Stimulated activated naive CD8-positive, alpha-beta T cell treated with anti-CD3 and anti-CD28 coated beads, Interleukin-15, Interleukin-2, amounts not matched to agents 100 U/mL and 50 U/mL, for 24 hours (primary cell): ENCODE data around the gene TMEM229B.

Experiments
- ATAC-seq: fragments of 150-1000 bp; cut with Tn5 transposase; one replicate; pipeline ENCODE4 v1.10.0; 2021
- DNase-seq: peaks from one replicate; pipeline ENCODE4 v3.0.0; 2021

The TMEM229B gene

GRCh38 chr14:67487937-67488893, at the start of gene TMEM229B:
Gene TMEM229B (minus strand): TSS chr14:67488721. CDS start chr14:67473923, 14,798 bp downstream.
- peak; percentile 78 for DNase-seq
- ATAC-seq: peak; percentile 96

DNA sequence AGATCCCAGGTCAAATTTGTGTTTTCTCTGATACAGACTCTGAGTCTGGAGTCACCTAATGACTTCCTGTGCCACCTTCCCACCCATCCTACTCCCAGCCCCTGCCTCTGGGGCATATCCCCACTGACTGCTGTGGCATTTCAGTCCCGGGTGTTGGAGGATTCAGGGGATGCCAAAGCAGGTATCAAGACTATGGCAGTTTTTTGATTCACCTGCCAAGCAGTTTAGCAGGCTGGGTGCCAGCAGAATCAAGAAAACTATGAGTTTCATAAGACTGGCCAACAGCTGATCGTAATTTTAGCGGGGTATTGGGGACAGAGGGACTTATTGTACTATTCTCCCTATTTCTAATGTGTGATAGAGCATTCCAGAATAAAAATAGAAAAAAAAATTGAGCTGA, 49.2 kb upstream of the TMEM229B start:
- DNase-seq: no peak
- no peak for ATAC-seq

DNA sequence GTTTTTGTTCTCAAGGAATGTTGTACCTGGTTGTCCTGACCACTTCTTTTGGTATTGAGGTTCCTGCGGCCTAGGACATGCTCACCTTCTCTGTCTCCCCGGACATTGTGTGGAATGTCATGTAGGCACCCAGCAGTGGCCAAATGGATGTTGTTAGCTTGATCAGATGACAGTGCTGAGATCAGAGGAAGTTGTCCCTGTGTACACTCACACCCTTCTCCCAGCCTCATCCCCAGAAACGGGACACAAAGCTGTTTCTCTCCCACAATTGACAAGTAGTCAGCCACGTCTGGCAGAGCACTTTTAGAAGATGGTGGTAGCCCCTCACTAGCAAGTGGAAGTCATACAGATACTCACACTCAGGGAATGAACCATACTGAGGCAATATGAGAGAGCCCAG, 47.6 kb upstream of the TMEM229B start:
- DNase-seq (no peak), ATAC-seq (no peak)

GRCh38 chr14:67533754-67534085, 45.2 kb upstream of the TMEM229B start:
- no peak for ATAC-seq
- no peak for DNase-seq

GRCh38 chr14:67532998-67533753, 44.7 kb upstream of the TMEM229B start, which contains the start of gene PLEKHH1:
Gene PLEKHH1 (plus strand): TSS chr14:67533290. CDS start chr14:67541868, 8,578 bp downstream.
- ATAC-seq (peak; percentile 96), DNase-seq (peak; percentile 71)

DNA sequence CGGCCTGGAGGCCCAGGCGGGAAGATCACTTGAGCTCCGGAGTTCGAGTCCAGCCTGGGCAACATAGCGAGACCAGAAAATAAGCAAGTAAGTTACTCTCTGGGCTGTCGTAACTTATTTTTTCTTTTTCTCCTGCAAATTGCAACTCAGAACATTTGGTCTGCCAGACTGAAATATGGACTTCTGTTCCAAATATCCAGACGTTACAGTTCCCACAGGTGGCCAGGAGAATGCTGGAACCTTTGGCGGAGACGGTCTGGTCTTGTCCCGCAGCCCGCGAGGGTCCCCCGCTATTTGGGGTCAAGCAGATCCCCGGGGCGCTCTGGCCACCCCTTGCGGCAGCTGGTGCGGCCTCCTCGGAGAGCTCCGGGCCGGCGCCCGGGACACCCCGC, 44.1 kb upstream of the TMEM229B start:
- no peak for DNase-seq
- no peak for ATAC-seq

DNA sequence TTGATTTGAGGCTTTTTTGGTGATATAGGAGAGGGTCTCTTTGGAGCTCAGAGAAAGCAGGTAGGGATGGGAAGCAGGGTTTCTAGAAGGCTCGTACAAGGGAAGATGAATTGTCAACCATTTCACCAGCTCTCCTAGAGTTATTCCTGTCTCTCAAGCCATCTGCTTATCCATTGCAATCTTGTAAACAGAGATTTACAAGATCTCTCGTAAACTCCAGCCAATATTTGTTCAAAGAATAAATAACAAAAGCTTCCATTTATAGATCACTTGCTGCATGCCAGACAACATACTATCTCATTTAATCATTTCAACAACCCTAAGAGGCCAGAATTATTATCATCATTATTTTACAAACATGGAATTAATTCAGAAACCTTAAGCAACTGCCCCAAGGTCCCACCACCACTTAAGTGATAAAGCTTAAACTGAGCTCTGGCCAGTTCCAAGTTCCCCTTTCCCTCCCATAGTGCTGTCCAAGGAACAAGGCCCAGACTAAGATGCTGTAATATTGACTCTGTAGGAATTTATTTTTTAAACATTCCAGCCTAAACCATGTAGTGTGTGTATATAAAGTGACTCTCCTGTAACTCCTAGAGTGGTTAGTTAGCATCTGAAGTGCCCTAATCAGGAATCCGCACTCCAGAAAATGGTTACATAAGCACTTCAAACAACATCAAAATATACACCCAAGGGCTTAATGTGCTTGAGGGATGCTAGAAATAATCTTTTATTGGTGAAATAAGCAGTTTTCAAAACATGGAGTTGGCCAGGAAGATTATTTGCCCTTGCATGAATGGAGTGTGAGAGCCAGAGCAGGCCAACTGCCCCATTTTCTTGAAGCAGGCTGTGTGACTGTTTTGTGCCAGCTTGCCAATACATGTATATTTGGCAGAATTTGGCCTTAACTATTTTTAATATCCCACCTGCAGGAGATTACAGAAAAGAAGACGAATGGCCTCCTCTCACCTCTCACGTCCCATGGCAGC, 41.7 kb upstream of the TMEM229B start:
- ATAC-seq (no peak), DNase-seq (no peak)

- no peak for DNase-seq
- no peak for ATAC-seq
Measured at GRCh38 chr14:67528276-67528675, 39.8 kb upstream of the TMEM229B start.

GRCh38 chr14:67527756-67528155, 39.2 kb upstream of the TMEM229B start:
- no peak for DNase-seq
- ATAC-seq: no peak

- ATAC-seq: peak; percentile 75
- DNase-seq: peak; percentile 36
Measured at GRCh38 chr14:67526676-67527459, 38.3 kb upstream of the TMEM229B start.

GRCh38 chr14:67526181-67526580, 37.7 kb upstream of the TMEM229B start:
- no peak for ATAC-seq
- DNase-seq: no peak

DNA sequence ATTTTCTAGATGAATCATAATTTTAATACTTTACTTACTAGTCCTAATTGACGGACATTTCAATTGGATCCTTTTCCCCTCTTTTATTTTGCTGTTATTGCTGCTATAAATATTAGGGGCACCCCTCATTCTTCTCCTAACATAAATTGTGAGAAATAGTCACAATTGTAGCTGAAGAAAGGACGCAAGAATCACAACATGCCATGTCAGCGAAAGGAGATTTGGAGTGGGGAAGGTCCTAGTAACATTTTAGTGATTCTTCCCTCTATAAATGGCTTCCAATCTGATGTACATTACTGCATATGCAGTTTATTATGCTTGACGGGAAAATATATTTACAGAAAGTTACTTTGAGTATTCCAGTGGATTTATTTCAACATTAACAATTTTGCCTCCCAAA, 36.9 kb upstream of the TMEM229B start:
- DNase-seq: no peak
- ATAC-seq: no peak

GRCh38 chr14:67524634-67524963, 36.1 kb upstream of the TMEM229B start:
- ATAC-seq (no peak), DNase-seq (no peak)

- DNase-seq (no peak), ATAC-seq (no peak)
Measured at GRCh38 chr14:67523764-67524633, 35.5 kb upstream of the TMEM229B start.

DNA sequence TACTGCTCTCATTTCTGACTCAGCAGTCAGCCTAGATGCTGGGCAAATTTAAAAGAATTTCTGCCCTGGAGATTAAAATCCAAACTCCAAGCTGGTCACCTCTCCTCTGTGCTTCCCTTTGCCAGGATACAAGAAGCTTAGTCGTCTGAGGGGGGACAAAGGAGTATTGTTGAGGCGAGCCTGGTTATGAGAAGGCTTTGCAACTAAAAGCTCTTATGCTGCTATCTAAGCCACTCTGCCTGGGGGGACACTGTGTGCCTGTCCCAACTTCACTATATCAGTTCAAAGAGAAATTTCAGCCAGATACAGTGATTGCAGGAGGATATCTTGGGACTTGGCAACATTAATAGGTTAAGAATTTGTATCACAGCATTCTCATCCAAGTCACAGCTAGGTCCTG, 33.7 kb upstream of the TMEM229B start:
- DNase-seq: no peak
- no peak for ATAC-seq

DNA sequence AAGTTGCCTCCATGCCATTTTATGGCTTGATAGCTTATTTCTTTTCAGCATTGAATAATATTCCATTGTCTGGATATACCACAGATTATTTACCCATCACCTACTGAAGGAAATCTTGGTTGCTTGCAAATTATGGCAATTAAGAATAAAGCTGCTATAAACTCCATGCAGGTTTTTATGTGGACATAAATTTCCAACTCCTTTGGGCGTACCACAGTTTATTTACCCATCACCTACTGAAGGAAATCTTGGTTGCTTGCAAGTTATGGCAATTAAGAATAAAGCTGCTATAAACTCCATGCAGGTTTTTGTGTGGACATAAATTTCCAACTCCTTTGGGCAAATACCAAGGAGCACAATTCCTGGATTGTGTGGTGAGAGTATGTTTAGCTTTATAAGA, 32.0 kb upstream of the TMEM229B start:
- no peak for DNase-seq
- ATAC-seq: no peak

GRCh38 chr14:67519406-67519805, 30.9 kb upstream of the TMEM229B start:
- ATAC-seq: no peak
- DNase-seq: no peak

GRCh38 chr14:67517083-67517482, 28.6 kb upstream of the TMEM229B start:
- DNase-seq: no peak

DNA sequence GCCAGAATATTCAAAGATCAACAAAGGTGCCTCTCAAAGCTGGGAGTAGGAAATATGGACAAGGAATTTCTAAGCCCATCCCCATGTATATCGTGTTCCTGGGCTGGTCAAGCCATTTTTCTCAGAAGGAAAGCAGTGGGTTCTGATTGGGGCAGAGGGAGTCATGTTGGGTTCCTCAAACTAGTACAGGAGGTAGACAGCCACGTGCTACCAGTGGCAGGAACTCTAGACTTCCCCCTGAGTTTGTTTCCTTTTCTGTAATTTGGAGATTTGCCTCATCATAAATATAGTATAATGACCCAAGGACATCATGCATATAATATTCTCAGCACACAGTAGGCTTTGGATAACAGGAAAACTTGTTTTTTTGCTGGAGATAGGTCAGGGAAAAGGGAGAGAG, 28.2 kb upstream of the TMEM229B start:
- no peak for ATAC-seq
- DNase-seq: no peak

More at GRCh38 chr14:67517083-67517482, 28.6 kb upstream of the TMEM229B start:
- no peak for ATAC-seq

GRCh38 chr14:67515386-67516079, 27.0 kb upstream of the TMEM229B start:
- no peak for DNase-seq
- peak; percentile 79 for ATAC-seq
